LNCaP clone FGC (cell line): ENCODE results near the gene FADS2.

Experiments
- DNase-seq: peaks from one replicate; pipeline ENCODE4 v3.0.0-alpha.2; 2011; ENCODE audit warnings: low read depth
- H3K4me3 ChIP-seq: 2 replicates; pipeline ENCODE4 v1.5.1; 2011; ENCODE audit warnings: mild to moderate bottlenecking, low read depth, low read length, control low read depth
- TF ChIP-seq, protein P1 (sequence below): IDR thresholded peaks from 2 replicates; pipeline ENCODE4 v1.5.1; 2012; ENCODE audit warnings: mild to moderate bottlenecking; ENCODE audit not compliant: control insufficient read depth, insufficient read depth; ENCODE audit errors: extremely low read depth

The FADS2 gene

GRCh38 chr11:61838501-61838900 lies 10.4 kb downstream of the FADS2 start:
- no peak overlapping the region for H3K4me3 ChIP-seq
- DNase-seq, result no peak
- TF ChIP-seq, protein P1, sequence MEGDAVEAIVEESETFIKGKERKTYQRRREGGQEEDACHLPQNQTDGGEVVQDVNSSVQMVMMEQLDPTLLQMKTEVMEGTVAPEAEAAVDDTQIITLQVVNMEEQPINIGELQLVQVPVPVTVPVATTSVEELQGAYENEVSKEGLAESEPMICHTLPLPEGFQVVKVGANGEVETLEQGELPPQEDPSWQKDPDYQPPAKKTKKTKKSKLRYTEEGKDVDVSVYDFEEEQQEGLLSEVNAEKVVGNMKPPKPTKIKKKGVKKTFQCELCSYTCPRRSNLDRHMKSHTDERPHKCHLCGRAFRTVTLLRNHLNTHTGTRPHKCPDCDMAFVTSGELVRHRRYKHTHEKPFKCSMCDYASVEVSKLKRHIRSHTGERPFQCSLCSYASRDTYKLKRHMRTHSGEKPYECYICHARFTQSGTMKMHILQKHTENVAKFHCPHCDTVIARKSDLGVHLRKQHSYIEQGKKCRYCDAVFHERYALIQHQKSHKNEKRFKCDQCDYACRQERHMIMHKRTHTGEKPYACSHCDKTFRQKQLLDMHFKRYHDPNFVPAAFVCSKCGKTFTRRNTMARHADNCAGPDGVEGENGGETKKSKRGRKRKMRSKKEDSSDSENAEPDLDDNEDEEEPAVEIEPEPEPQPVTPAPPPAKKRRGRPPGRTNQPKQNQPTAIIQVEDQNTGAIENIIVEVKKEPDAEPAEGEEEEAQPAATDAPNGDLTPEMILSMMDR, result no peak

DNA sequence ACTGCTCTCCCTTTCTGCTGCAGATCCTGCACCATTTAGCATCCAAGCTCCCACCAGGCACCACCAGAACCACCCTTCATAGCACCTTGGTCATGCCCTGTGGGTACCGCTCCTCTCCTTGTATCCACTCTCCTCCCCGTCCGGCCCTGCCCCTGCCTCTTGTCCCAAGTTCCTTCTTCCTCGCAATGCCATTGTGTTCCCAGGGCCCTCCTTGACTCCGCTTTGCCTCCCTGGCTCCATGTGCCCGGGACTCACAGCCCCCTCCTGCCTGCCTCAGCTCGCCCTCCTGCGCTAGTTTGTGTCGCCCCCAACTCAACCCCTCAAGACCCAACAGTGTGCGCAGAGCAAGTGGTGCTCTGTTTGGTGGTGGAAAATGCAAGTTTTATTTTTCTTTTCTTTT lies 10.8 kb downstream of the FADS2 start:
- DNase-seq, result no peak
- H3K4me3 ChIP-seq, result no peak overlapping the region
- TF ChIP-seq, protein P1, result no peak

DNA sequence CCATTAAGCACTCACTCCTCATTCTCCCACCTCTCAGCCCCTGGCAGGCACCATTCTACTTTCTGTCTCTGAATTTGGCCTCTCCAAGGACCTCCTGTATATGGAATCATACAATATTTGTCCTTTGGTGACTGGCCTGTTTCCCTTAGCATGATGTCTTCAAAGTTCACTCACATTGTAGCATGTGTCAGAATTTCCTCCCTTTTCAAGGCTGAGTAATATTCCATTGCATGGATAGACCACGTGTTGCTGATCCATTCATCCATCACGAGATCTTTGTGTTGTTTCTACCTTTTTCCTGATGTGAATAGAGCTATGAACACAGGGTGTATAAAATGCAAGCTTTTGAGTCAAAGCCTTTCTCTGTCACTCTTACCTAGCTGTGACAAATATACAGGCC lies 11.6 kb downstream of the FADS2 start:
- TF ChIP-seq, protein P1, result no peak
- no peak for DNase-seq
- H3K4me3 ChIP-seq, result no peak overlapping the region

- TF ChIP-seq, protein P1, result no peak
- no peak for DNase-seq
- no peak overlapping the region for H3K4me3 ChIP-seq
These were observed 12.3 kb downstream of the FADS2 start for GRCh38 chr11:61840371-61840770.

GRCh38 chr11:61841636-61842527 lies 13.8 kb downstream of the FADS2 start:
- TF ChIP-seq, protein P1, result no peak
- H3K4me3 ChIP-seq, result no peak overlapping the region
- no peak for DNase-seq

DNA sequence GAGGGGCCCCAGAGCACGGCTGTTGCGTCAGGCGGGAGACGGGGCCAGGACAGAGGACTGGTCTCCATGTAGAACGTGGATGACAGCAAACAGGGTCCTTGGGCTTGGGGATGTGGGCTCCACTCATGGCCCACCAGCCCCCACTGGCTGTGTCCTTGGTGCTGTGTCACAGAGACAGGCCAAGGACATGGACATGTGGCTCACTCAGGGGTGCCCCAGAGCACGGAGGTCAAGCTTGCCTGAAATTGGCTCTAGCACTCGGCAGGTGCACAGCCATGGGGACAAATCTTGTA lies 14.4 kb downstream of the FADS2 start:
- TF ChIP-seq, protein P1, result no peak
- no peak overlapping the region for H3K4me3 ChIP-seq
- no peak for DNase-seq

DNA sequence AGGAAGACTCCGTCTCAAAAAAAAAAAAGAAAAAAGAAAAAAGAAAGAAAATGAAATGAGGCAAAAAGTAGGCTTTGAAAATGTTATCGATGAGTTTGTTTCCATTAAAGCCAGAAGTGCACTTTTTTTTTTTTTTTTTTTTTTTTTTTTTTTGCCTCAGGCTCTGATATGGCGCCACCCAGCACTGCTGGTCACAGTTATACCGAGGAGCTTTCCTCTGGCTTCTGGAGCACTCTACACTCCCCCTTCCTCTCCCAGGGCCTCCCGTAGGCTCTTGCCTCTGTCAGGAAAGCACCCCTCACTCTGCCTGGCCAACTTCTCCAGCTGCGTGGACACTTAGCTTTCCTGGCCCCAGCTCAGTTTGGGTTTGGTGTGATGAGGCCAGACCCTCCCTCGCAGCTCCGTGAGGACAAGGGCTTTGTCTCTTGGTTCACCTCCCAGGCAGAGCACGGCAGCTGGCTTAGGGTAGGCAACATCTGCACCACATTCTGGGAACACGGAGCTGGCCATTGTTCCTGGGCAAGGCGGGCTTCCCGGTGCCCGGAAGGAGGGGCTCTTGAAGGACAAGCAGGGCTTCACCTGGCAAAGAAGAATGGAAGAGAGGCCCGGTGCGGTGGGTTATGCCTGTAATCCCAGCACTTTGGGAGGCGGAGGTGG lies 16.9 kb downstream of the FADS2 start:
- DNase-seq, result no peak
- TF ChIP-seq, protein P1, result no peak
- no peak overlapping the region for H3K4me3 ChIP-seq
